GM12865 (cell line): ENCODE data around the gene LRRC30.

Experiments
- DNase-seq: peaks from one replicate; pipeline ENCODE4 v3.0.0; 2010; ENCODE audit warnings: low read depth
- H3K4me3 ChIP-seq: 2 replicates; pipeline ENCODE4 v1.5.1; 2011; ENCODE audit warnings: mild to moderate bottlenecking, low read depth, low read length, control low read depth
- CTCF ChIP-seq: IDR thresholded peaks from 2 replicates; pipeline ENCODE4 v1.5.1; 2011; ENCODE audit warnings: low read length, control low read depth, low read depth, inconsistent platforms; ENCODE audit not compliant: insufficient read depth; ENCODE audit errors: missing control alignments

Gene LRRC30

DNA sequence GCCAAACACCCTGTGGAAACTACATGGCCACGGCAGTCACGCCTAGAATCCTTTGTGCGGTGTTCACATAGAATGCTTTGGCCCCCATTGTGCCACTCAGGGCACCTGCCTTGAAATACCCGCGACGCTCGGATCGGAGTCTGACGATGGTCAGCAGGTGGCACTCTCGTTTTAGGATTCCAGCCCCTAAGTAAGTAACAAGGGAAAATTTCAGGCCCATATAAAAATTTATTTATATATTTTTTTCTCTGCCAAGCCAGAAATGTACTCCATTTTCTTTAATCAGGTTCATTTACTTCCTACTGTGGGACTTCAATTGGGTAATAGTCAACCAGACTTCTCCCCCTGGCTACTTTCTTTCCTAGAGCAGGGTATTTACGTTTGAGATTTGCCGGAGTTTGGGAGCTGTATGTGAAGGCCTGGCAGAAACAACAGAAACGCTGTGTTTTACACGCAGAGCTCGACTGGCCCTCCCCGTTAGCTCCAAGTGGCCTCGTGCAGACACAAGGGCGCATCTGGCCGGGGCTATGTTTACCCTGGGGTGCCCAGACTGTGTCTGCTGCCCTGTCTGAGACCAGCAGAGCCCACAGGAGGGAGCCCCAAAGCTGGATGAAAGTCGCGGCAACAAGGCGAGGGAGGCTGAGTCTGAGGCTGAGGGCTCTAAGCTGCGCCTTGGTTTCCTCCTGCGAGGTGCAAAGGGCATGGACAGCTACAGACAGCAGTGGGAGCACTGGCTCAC is 41.6 kb downstream of the LRRC30 start:
- TF ChIP-seq CTCF = no peak
- H3K4me3 ChIP-seq = no peak overlapping the region
- DNase-seq = no peak

DNA sequence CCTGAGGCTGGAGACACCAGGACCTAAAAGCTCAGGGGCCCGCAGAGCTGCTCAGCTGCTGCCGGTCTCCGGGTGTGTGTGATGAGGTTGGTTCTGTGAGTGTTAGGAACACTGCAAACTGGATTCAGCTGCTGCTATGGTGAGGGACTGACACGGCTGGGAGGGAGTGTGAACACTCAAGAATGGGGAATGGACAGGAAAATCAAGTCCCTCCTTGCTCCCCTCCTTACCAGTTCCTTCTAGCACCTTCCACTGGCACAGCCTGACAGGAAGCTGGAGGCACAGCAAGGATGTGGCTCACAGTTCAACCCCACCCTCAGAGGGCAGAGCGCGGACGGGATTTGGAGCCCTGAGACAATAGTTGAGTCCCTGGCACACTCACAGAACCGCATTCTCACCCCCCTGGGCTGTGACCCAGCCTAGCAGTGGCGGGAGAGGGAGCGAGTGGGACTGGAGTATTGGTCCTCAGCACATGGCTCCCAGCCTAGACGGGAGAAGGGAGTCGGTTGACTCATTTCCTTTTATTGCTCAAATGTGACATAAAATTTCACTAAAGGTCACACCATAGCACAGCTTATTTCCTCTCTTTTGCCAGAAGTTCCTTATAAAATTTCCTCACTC is 42.5 kb downstream of the LRRC30 start:
- no peak for DNase-seq
- no peak overlapping the region for H3K4me3 ChIP-seq
- no peak for TF ChIP-seq CTCF

DNA sequence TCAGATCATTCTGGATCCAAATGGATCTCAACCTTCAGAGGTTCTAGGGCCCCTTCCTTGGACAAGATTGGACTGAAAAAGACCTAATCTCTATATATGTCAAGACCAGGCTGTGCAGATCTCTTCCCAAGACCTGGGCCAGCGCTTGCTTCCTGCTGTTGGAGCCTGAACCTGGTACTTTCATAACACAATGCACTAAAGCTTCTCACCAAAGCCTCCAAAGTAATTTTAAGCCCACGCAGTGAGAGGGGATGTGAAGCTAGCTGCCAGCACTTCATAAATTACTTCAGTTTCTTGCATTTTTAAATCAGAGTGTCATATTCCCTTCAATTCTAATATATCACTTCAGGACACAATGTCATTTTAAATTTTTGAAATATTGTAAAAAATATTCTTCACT is 50.7 kb downstream of the LRRC30 start:
- no peak for TF ChIP-seq CTCF
- no peak for DNase-seq

More for the DNA sequence above, 50.7 kb downstream of the LRRC30 start:
- H3K4me3 ChIP-seq = no peak overlapping the region
